ENCODE results near the gene NELL1.

The NELL1 gene

DNA sequence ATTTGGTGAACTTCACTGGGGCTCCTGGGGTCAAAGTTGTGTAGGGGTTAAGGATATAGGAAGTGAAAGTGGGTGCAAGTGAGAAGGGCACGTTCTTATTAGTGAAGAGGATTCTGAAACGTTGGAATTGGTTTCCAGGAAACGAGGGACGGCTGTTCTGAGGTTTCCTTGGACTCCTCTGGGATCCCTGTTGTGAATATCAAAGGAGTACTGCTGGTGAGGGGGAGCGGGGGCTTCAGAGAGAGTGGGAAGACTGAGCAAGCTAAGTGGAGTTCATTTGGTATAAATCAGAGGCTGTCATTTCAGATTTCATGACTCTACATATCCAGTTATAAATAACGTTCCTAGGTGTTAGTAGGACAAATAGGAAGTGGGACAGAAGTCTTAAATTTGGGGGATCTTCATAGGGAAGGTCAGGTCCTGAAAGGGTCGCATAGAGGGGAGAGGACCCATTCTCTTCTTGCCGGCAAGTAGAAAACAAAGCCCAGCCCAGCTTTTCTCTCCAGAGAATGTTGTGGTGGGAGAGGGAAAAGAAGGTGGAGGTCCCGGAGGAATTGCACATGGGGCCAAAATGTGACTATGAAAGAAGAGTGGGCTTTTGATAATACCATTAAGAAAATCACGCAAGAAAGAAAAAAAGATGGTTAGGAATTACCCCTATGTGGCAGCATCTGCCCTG, 1.1 kb upstream of the NELL1 start:
- DNase-seq (ENCODE audit: low read depth): no peak

DNA sequence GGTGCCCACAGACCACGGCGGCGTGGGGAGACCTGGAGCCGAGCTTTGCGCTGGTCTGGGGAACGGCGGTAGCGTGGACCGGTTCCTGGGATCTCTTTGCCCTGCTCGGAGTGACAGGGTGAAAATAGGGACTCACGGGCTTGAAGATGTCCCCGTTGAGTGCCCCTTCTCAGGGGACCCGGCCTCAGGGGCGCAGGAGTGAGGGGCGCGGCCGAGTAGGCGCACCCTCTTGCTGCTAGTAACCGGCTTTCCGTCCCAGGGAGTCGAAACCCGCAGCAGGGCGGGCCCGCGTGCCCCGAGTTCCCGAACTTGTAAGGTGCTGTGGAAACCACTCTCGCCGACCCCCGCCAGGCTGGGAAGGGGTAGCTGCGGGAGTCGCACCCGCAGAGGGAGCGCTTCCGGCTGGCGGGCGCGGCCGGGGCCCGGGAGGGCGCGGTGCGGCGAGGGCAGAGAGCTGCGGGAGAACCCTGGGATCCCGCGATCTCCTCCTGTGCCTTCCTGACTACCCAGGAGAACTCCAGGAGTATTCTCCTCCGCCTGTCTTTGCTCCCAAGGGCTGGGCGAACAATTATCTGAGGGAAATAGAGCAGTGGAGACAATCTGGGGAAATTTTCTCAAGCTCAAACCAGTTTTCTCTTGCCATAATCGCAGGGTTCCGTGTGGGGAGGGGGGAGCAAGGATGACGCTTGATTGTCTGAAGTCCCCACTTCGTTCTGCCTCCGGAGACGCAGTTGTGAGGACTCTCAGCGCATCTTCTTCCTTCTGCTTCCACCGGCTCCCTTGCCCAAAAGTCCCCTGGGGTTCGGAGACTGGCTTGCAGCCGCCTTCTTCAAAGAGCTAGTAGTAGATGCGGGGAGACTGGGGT, 666 bp downstream of the NELL1 start:
- DNase-seq (ENCODE audit: low read depth): no peak

DNA sequence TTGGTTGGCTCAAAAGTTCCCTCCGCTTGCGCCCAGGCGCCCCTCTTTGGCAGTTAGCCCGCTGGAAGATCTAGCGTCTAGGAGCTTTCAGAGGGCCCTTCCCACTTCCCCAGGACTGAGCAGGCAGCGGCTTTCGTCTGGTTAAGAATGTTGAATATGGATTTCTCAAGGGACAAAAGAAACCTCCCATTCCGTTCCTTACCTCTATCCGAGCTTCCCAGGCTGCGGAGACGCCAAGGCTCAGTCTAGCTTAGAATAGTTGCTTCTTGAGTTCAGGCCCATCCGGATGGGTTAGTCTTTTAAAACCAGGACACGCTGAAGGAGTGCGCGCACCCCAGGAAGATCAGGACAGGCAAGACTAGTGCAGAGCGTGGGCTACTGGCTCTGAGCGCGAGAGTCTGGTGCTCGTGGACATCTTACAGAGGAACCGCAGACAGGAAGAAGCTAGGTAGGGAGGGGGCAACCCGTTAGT, 1.6 kb downstream of the NELL1 start:
- no peak for DNase-seq (ENCODE audit: low read depth)

- DNase-seq (ENCODE audit: low read depth): no peak
These were observed 2.6 kb downstream of the NELL1 start for GRCh38 chr11:20671856-20672546.

GRCh38 chr11:20672575-20672974, 3.2 kb downstream of the NELL1 start:
- DNase-seq (ENCODE audit: low read depth): no peak

GRCh38 chr11:20676658-20677057, 7.3 kb downstream of the NELL1 start:
- no peak for DNase-seq (ENCODE audit: low read depth)

DNA sequence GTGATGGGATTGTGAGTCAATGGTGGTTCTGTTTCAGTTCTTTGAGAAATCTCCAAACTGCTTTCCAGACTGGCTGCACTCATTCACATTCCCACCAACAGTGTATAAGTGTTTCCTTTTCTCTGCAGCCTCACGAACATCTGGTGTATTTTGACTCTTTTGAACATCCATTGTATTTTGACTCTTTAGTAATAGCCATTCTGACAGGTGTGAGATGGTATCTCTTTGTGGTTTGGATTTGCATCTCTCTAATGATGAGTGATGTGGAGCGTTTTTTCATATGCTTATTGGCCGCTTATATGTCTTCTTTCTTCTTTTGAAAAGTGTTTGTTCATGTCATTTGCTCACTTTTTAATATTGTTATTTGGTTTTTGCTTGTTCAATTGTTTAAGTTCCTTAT, 19.4 kb downstream of the NELL1 start:
- DNase-seq (ENCODE audit: low read depth): no peak

GRCh38 chr11:20707876-20708275, 38.5 kb downstream of the NELL1 start:
- DNase-seq (ENCODE audit: low read depth): no peak

DNA sequence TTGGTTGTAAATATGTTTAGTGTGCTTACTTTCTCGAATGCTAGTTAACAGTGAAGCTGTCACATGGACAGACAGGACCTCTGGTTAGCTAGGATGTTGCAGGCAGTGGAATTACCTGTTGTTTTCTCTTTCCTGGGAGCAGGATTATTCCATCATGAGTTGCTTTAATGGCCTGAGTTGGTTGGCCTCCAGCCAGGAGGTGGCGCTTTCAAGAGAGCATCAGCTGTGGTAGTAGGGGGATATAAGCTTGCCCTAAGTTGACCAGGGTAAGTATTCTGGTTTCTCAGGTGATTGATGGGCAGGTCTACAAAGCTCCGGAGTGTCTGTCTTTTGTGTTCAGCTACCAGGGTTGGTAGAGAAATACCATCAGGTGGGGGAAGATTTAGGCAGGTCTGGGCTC, 43.5 kb downstream of the NELL1 start:
- no peak for DNase-seq (ENCODE audit: low read depth)

DNA sequence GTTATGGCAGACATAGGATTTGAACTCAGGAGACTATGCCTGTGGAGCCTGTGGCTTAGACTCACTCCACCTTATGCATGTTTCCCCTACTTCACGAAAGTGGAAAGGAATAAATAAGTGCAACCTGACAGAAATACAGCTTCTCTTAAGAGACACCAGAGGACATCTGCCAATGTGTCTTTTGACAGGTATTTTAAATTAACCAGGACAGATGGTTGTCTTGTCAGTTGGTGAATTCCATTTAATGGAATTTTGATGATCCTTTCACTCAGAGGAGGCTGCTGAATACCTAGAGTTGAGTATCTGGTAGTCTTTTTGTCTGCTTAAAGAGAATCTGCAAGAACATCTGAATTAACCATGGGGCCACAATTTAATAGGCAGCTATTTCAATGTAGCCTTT, 46.1 kb downstream of the NELL1 start:
- no peak for DNase-seq (ENCODE audit: low read depth)

- DNase-seq (ENCODE audit: low read depth): no peak
These were observed 46.5 kb downstream of the NELL1 start for GRCh38 chr11:20715931-20716330.

GRCh38 chr11:20719821-20720220, 50.4 kb downstream of the NELL1 start:
- no peak for DNase-seq (ENCODE audit: low read depth)

- DNase-seq (ENCODE audit: low read depth): no peak
These were observed 54.0 kb downstream of the NELL1 start for GRCh38 chr11:20723366-20723765.

- DNase-seq (ENCODE audit: low read depth): no peak
These were observed 60.3 kb downstream of the NELL1 start for GRCh38 chr11:20729597-20730105.

- DNase-seq (ENCODE audit: low read depth): no peak
These were observed 62.4 kb downstream of the NELL1 start for GRCh38 chr11:20731676-20732215.

DNA sequence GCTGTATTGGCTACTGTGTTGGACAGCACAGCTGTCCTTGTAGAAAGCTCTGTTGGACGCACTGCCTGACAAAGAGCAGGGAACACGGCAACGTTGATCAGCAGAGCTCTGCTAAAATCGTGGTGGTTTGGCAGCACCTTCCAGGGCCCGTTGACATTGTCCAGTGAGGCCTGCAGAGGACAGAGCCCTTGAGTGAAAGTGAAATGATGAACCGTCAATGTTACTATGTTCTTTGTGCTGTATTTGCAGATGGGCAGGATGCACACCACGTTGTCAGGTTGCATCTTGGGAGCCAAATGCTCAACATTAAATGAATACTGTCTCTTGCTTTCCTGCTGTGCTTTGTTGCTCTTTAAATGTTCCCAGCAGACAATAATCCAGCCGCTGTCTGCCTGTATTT, 69.7 kb downstream of the NELL1 start:
- DNase-seq (ENCODE audit: low read depth): no peak

- DNase-seq (ENCODE audit: low read depth): no peak
These were observed 70.2 kb downstream of the NELL1 start for GRCh38 chr11:20739577-20739976.

- no peak for DNase-seq (ENCODE audit: low read depth)
These were observed 85.5 kb downstream of the NELL1 start for GRCh38 chr11:20754933-20755332.

GRCh38 chr11:20759541-20759940, 90.2 kb downstream of the NELL1 start:
- no peak for DNase-seq (ENCODE audit: low read depth)

DNA sequence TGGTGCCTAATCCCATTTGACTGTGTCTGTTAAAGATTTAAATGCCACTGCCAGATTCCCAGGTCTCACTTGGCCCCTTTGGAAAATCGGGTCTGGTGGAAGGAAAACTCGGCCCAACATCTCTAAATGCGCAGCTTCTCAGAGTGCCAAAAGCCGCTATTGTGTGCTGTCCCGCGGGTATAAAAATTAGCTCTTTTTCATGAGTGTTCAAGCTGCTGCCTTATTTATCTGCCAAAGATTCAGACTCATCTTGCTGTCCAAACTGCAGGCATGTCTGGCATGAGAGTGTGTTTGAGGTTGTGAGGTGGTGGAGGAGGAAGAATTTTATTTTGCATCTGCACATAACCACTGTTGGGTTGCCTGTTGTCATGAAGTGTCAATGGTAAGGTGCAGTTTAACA, 91.4 kb downstream of the NELL1 start:
- DNase-seq (ENCODE audit: low read depth): no peak

- no peak for DNase-seq (ENCODE audit: low read depth)
These were observed 92.9 kb downstream of the NELL1 start for GRCh38 chr11:20762116-20762844.

GRCh38 chr11:20762980-20763379, 93.6 kb downstream of the NELL1 start:
- DNase-seq (ENCODE audit: low read depth): no peak

Measured in fibroblast of the conjunctiva (primary cell).